Measurements from ENCODE around the gene FXYD5.

DNA sequence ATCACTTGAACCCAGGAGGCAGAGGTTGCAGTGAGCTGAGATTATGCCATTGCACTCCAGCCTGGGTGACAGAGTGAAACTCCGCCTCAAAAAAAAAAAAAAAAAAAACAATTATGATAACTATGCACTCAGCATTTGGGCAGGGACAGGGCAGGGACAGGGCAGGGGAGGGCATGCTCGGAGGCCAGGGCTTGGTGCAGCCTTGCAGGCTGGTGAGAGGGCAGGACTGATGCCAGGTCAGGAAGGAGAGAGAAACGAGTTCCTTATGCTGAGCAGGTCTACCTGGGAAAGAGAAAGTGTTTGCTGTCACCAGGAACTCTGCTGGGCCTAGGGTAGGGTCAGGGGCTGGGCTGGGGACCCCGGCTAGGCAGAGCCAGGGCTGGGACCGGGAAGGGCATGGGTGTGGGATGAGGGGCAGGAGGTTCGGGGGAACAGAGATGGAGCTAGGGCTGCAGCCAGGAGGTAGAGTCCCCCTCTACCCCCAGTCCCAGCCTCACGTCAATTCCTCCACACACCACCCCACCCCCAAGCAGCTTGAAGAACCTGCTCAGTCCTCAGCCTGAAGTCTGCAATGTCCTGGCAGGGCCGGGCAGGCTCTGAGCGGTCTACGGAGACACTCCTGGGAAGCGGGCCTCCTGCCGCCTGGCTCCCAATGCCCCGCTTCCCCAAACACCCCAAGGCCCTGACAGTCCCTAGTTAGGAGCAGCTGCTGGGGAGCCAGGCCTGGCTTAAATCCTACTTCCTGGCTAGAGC, 36.1 kb upstream of the FXYD5 start:
- TF ChIP-seq, protein P1, sequence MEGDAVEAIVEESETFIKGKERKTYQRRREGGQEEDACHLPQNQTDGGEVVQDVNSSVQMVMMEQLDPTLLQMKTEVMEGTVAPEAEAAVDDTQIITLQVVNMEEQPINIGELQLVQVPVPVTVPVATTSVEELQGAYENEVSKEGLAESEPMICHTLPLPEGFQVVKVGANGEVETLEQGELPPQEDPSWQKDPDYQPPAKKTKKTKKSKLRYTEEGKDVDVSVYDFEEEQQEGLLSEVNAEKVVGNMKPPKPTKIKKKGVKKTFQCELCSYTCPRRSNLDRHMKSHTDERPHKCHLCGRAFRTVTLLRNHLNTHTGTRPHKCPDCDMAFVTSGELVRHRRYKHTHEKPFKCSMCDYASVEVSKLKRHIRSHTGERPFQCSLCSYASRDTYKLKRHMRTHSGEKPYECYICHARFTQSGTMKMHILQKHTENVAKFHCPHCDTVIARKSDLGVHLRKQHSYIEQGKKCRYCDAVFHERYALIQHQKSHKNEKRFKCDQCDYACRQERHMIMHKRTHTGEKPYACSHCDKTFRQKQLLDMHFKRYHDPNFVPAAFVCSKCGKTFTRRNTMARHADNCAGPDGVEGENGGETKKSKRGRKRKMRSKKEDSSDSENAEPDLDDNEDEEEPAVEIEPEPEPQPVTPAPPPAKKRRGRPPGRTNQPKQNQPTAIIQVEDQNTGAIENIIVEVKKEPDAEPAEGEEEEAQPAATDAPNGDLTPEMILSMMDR (IDR thresholded peaks at IDR 0.05 in 4 of 5, conservative IDR thresholded peaks at IDR 0.05 in 1 of 5), result no peak
- TF ChIP-seq POLR2A (IDR thresholded peaks at IDR 0.05), result no peak
